Measurements from ENCODE around the gene HEMK1.

Gene HEMK1

GRCh38 chr3:50573566-50574443, 4.5 kb downstream of the HEMK1 start:
- no peak for DNase-seq (ENCODE audit: low read depth)

- no peak for DNase-seq (ENCODE audit: low read depth)
These were observed 5.1 kb downstream of the HEMK1 start for GRCh38 chr3:50574444-50574831.

- no peak for DNase-seq (ENCODE audit: low read depth)
These were observed 6.0 kb downstream of the HEMK1 start for GRCh38 chr3:50575372-50575771.

- DNase-seq (ENCODE audit: low read depth), result no peak
These were observed 8.0 kb downstream of the HEMK1 start for GRCh38 chr3:50577348-50577747.

- DNase-seq (ENCODE audit: low read depth), result no peak
These were observed 11.5 kb downstream of the HEMK1 start for GRCh38 chr3:50580683-50581458.

- DNase-seq (ENCODE audit: low read depth), result no peak
These were observed 12.1 kb downstream of the HEMK1 start for GRCh38 chr3:50581459-50581842.

- DNase-seq (ENCODE audit: low read depth), result no peak
These were observed 12.8 kb downstream of the HEMK1 start for GRCh38 chr3:50582083-50582482.

- DNase-seq (ENCODE audit: low read depth), result no peak
These were observed 14.6 kb downstream of the HEMK1 start for GRCh38 chr3:50583897-50584296.

- DNase-seq (ENCODE audit: low read depth), result no peak
These were observed 15.1 kb downstream of the HEMK1 start for GRCh38 chr3:50584391-50584790.

GRCh38 chr3:50585919-50586762, 16.8 kb downstream of the HEMK1 start:
- DNase-seq (ENCODE audit: low read depth), result no peak

- DNase-seq (ENCODE audit: low read depth), result no peak
These were observed 17.4 kb downstream of the HEMK1 start for GRCh38 chr3:50586763-50587070.

- DNase-seq (ENCODE audit: low read depth), result no peak
These were observed 18.1 kb downstream of the HEMK1 start for GRCh38 chr3:50587373-50587772.

GRCh38 chr3:50587806-50588758, 18.8 kb downstream of the HEMK1 start:
- no peak for DNase-seq (ENCODE audit: low read depth)

- no peak for DNase-seq (ENCODE audit: low read depth)
These were observed 19.6 kb downstream of the HEMK1 start for GRCh38 chr3:50588759-50589433.

GRCh38 chr3:50591196-50591741, 21.9 kb downstream of the HEMK1 start:
- DNase-seq (ENCODE audit: low read depth), result no peak

- no peak for DNase-seq (ENCODE audit: low read depth)
These were observed 23.2 kb downstream of the HEMK1 start for GRCh38 chr3:50592568-50592967.

GRCh38 chr3:50594253-50594785, 25.0 kb downstream of the HEMK1 start:
- no peak for DNase-seq (ENCODE audit: low read depth)

GRCh38 chr3:50599115-50599715, 29.9 kb downstream of the HEMK1 start:
- no peak for DNase-seq (ENCODE audit: low read depth)

GRCh38 chr3:50599716-50600118, 30.4 kb downstream of the HEMK1 start:
- DNase-seq (ENCODE audit: low read depth), result no peak
